ENCODE data around the gene ASMT. TPM values are rescaled to one million over a fixed set of nuclear protein-coding genes. Genes with fewer than 3 reads are reported as not detected.
A peak's percentile ranks its signal among the peaks of the same experiment; 100 is the strongest.

The ASMT gene
- total RNA-seq, 4 donors from 2014 or later, result not detected

GRCh38 chrX:1581132-1581531 lies 33.7 kb upstream of the ASMT start:
- H3K4me3 ChIP-seq (replicated peaks in 1 of 3), result no peak overlapping the region
- no peaks in the 10 kb centered on the region for H3K36me3 ChIP-seq
- intact Hi-C loops (cut with DNase I), result no loop called here
- no peak for TF ChIP-seq POLR2A (IDR thresholded peaks at IDR 0.05)
- peak; percentile 38 to 75 (median 57) for TF ChIP-seq CTCF (IDR thresholded peaks at IDR 0.05)
- no peaks in the 10 kb centered on the region for H3K4me1 ChIP-seq
- no peaks in the 10 kb centered on the region for H3K27me3 ChIP-seq
- WGBS, 2 donors, result 39 to 40% methylated on average over 4 of the region's 4 CpGs
- no peak overlapping the region for H3K27ac ChIP-seq
- H3K9me3 ChIP-seq, result no peaks in the 10 kb centered on the region
- peak; percentile 33 to 37 for DNase-seq

GRCh38 chrX:1582686-1583437 lies 32.0 kb upstream of the ASMT start:
- no peak overlapping the region for H3K4me3 ChIP-seq (replicated peaks in 1 of 3)
- no peaks in the 10 kb centered on the region for H3K9me3 ChIP-seq
- no peak for TF ChIP-seq CTCF (IDR thresholded peaks at IDR 0.05)
- no peak for TF ChIP-seq POLR2A (IDR thresholded peaks at IDR 0.05)
- DNase-seq, result no peak
- H3K36me3 ChIP-seq, result no peaks in the 10 kb centered on the region
- no peaks in the 10 kb centered on the region for H3K27me3 ChIP-seq
- no peak overlapping the region for H3K27ac ChIP-seq
- intact Hi-C loops (cut with DNase I), result no loop called here
- no peaks in the 10 kb centered on the region for H3K4me1 ChIP-seq
- WGBS, 2 donors, result 52 to 55% methylated on average over 27 of the region's 27 CpGs

GRCh38 chrX:1584237-1585011 lies 30.4 kb upstream of the ASMT start:
- H3K27me3 ChIP-seq, result no peaks in the 10 kb centered on the region
- 90 to 94% methylated on average over 8 of the region's 8 CpGs for WGBS, 2 donors
- H3K27ac ChIP-seq, result no peak overlapping the region
- H3K36me3 ChIP-seq, result no peaks in the 10 kb centered on the region
- DNase-seq, result no peak
- intact Hi-C loops (cut with DNase I), result no loop called here
- no peaks in the 10 kb centered on the region for H3K9me3 ChIP-seq
- TF ChIP-seq CTCF (IDR thresholded peaks at IDR 0.05) (no peak), POLR2A (IDR thresholded peaks at IDR 0.05) (no peak)
- no peaks in the 10 kb centered on the region for H3K4me1 ChIP-seq
- H3K4me3 ChIP-seq (replicated peaks in 1 of 3), result no peak overlapping the region

GRCh38 chrX:1587161-1587560 lies 27.7 kb upstream of the ASMT start:
- Histone ChIP-seq H3K4me1 (peaks cover 0 to 4% of the 10 kb centered on the region in 2 donors), H3K27me3 (no peaks in the 10 kb centered on the region), H3K9me3 (no peaks in the 10 kb centered on the region), H3K27ac (no peak overlapping the region), H3K4me3 (replicated peaks in 1 of 3) (no peak overlapping the region), H3K36me3 (no peaks in the 10 kb centered on the region)
- WGBS, 2 donors, result 35 to 36% methylated on average over 5 of the region's 5 CpGs
- intact Hi-C loops (cut with DNase I), result no loop called here
- TF ChIP-seq POLR2A (IDR thresholded peaks at IDR 0.05) (no peak), CTCF (IDR thresholded peaks at IDR 0.05) (no peak)
- DNase-seq, result no peak

Data from thyroid gland (tissue), 4 donors.